Mammary epithelial cell (primary cell): Measurements from ENCODE around the gene SAMM50.

ENCODE experiments used
- CTCF ChIP-seq, 2 donors: IDR thresholded peaks in 1 of 2; conservative IDR thresholded peaks in 1 of 2; 2 replicates each; pipeline ENCODE4 v1.5.1; 2011 to 2012; ENCODE audit warnings: inconsistent platforms in 2 of 2, low read length in 2 of 2, mild to moderate bottlenecking in 2 of 2, control low read depth in 1 of 2, low read depth in 1 of 2; ENCODE audit not compliant: insufficient read depth in 1 of 2; ENCODE audit errors: extremely low read depth in 1 of 2
- EZH2 ChIP-seq: IDR thresholded peaks from 2 replicates; pipeline ENCODE4 v1.6.1; 2012; ENCODE audit warnings: low read length, inconsistent platforms, borderline replicate concordance

DNA sequence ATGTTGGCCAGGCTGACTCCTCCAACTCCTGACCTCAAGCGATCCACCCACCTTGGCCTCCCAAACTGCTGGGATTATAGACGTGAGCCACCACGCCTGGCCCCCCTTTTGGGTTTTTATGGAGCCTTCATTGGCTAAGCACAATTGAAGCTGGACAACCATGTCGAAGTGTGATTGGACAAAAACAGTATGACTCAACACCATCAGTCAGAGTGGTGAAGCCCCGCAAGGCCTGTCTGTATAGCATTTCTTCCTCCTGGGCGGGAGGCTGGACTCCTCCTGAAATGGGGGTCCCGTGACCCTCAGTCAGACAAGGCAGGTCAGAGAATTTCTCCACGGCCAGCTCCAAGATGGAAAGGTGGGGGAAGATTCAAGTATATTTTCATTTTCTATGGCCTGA, 65.7 kb downstream of the SAMM50 start:
- no peak for TF ChIP-seq EZH2
- TF ChIP-seq CTCF (conservative IDR thresholded peaks at IDR 0.05 in 1 of 2, IDR thresholded peaks at IDR 0.05 in 1 of 2; ENCODE audit: extremely low read depth in 1 of 2, insufficient read depth in 1 of 2, low read depth in 1 of 2, low read length in 2 of 2): no peak
